ENCODE measurements around the gene LAMB2.

- TF ChIP-seq, protein P1, sequence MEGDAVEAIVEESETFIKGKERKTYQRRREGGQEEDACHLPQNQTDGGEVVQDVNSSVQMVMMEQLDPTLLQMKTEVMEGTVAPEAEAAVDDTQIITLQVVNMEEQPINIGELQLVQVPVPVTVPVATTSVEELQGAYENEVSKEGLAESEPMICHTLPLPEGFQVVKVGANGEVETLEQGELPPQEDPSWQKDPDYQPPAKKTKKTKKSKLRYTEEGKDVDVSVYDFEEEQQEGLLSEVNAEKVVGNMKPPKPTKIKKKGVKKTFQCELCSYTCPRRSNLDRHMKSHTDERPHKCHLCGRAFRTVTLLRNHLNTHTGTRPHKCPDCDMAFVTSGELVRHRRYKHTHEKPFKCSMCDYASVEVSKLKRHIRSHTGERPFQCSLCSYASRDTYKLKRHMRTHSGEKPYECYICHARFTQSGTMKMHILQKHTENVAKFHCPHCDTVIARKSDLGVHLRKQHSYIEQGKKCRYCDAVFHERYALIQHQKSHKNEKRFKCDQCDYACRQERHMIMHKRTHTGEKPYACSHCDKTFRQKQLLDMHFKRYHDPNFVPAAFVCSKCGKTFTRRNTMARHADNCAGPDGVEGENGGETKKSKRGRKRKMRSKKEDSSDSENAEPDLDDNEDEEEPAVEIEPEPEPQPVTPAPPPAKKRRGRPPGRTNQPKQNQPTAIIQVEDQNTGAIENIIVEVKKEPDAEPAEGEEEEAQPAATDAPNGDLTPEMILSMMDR (optimal IDR thresholded peaks at IDR 0.05 in 1 of 3, IDR thresholded peaks at IDR 0.05 in 1 of 3, conservative IDR thresholded peaks at IDR 0.05 in 1 of 3; ENCODE audit: extremely low read depth in 1 of 3, insufficient read depth in 2 of 3, low read length in 3 of 3) = no peak
- no peak for TF ChIP-seq EZH2 (IDR thresholded peaks at IDR 0.05; ENCODE audit: low read length)
Measured at GRCh38 chr3:49133226-49133951, 539 bp upstream of the LAMB2 start.

Data from keratinocyte (primary cell).